ENCODE measurements around the gene SESN1.

SESN1 gene

DNA sequence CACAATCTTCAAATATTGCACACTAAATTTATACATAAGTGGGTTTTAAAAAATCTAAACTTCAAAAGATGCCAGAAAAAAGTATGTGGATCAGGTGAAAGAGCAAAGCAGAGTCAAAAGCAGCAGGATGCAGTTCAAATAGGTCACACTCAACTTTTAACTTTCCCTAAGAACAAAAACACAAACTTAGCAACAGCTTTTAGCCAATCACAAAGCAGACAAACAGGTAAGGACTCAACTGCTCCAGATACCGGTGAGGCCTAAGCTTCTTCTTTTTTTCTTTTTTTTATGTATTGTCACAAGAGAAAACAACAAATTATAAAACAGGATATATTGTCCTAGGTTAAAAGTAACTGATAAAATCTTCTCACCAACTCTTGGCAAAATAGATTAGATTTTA, 74.7 kb downstream of the SESN1 start:
- TF ChIP-seq, protein P1, sequence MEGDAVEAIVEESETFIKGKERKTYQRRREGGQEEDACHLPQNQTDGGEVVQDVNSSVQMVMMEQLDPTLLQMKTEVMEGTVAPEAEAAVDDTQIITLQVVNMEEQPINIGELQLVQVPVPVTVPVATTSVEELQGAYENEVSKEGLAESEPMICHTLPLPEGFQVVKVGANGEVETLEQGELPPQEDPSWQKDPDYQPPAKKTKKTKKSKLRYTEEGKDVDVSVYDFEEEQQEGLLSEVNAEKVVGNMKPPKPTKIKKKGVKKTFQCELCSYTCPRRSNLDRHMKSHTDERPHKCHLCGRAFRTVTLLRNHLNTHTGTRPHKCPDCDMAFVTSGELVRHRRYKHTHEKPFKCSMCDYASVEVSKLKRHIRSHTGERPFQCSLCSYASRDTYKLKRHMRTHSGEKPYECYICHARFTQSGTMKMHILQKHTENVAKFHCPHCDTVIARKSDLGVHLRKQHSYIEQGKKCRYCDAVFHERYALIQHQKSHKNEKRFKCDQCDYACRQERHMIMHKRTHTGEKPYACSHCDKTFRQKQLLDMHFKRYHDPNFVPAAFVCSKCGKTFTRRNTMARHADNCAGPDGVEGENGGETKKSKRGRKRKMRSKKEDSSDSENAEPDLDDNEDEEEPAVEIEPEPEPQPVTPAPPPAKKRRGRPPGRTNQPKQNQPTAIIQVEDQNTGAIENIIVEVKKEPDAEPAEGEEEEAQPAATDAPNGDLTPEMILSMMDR (IDR thresholded peaks at IDR 0.05; ENCODE audit: borderline replicate concordance, extremely low read depth, low read length, poor library complexity, severe bottlenecking) = no peak
- no peak for TF ChIP-seq EZH2 (IDR thresholded peaks at IDR 0.05; ENCODE audit: borderline replicate concordance, low read depth, low read length, severe bottlenecking)
- no peak for DNase-seq
- H3K79me2 ChIP-seq (ENCODE audit: insufficient read depth, low read length) = no peaks in the 10 kb centered on the region
- no peak overlapping the region for H2AFZ ChIP-seq (ENCODE audit: low read depth, low read length)
- no peaks in the 10 kb centered on the region for H4K20me1 ChIP-seq (ENCODE audit: insufficient read depth, low read length)
- no peak overlapping the region for H3K4me2 ChIP-seq (ENCODE audit: insufficient read depth, low read length)
- no peaks in the 10 kb centered on the region for H3K27me3 ChIP-seq (ENCODE audit: insufficient read depth, low read length, poor library complexity)
- H3K36me3 ChIP-seq (ENCODE audit: insufficient read depth, low read length) = no peaks in the 10 kb centered on the region
- no peaks in the 10 kb centered on the region for H3K9me3 ChIP-seq (ENCODE audit: insufficient read depth, low read length, severe bottlenecking)
- H3K9ac ChIP-seq (ENCODE audit: low read depth, low read length) = no peak overlapping the region
- H3K4me1 ChIP-seq (ENCODE audit: insufficient read depth, low read length) = no peaks in the 10 kb centered on the region
- ATAC-seq (ENCODE audit: insufficient read depth, low read depth) = no peak
- no peak overlapping the region for H3K27ac ChIP-seq (ENCODE audit: low read length)
- no peak overlapping the region for H3K4me3 ChIP-seq (ENCODE audit: low read depth in 1 of 2, low read length in 2 of 2)

- no peak overlapping the region for H3K27ac ChIP-seq (ENCODE audit: low read length)
- H4K20me1 ChIP-seq (ENCODE audit: insufficient read depth, low read length) = no peaks in the 10 kb centered on the region
- no peak overlapping the region for H3K4me2 ChIP-seq (ENCODE audit: insufficient read depth, low read length)
- no peaks in the 10 kb centered on the region for H3K36me3 ChIP-seq (ENCODE audit: insufficient read depth, low read length)
- no peak overlapping the region for H3K9ac ChIP-seq (ENCODE audit: low read depth, low read length)
- no peaks in the 10 kb centered on the region for H3K79me2 ChIP-seq (ENCODE audit: insufficient read depth, low read length)
- H3K27me3 ChIP-seq (ENCODE audit: insufficient read depth, low read length, poor library complexity) = no peaks in the 10 kb centered on the region
- TF ChIP-seq EZH2 (IDR thresholded peaks at IDR 0.05; ENCODE audit: borderline replicate concordance, low read depth, low read length, severe bottlenecking) = no peak
- TF ChIP-seq, protein P1 (IDR thresholded peaks at IDR 0.05; ENCODE audit: borderline replicate concordance, extremely low read depth, low read length, poor library complexity, severe bottlenecking) = no peak
- H3K4me3 ChIP-seq (ENCODE audit: low read depth in 1 of 2, low read length in 2 of 2) = no peak overlapping the region
- no peak for ATAC-seq (ENCODE audit: insufficient read depth, low read depth)
- DNase-seq = no peak
- no peak overlapping the region for H2AFZ ChIP-seq (ENCODE audit: low read depth, low read length)
- peaks cover 7% of the 10 kb centered on the region for H3K4me1 ChIP-seq (ENCODE audit: insufficient read depth, low read length)
- no peaks in the 10 kb centered on the region for H3K9me3 ChIP-seq (ENCODE audit: insufficient read depth, low read length, severe bottlenecking)
These were observed 79.5 kb downstream of the SESN1 start for GRCh38 chr6:109015176-109015575.

DNA sequence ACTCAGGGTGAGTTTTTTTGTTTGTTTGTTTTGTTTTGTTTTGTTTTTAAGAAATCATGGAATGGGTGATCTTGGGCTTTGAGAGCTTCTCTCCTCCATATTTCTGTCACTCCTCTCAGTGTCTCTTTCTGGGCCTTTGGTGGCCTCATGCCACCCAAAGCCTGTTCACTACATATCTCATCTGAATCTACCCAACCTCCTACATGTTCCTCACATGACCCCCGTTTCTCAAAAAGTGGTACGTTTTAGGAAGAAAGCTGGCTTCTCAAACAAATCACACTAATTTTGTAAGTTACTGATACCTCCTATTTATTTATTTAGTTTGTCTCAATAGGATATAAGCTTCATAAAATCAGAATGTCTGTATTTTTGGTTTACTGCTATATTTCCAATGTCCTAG, 80.0 kb downstream of the SESN1 start:
- no peaks in the 10 kb centered on the region for H4K20me1 ChIP-seq (ENCODE audit: insufficient read depth, low read length)
- ATAC-seq (ENCODE audit: insufficient read depth, low read depth) (no peak), DNase-seq (no peak)
- H3K4me3 ChIP-seq (ENCODE audit: low read depth in 1 of 2, low read length in 2 of 2) = no peak overlapping the region
- no peak overlapping the region for H3K9ac ChIP-seq (ENCODE audit: low read depth, low read length)
- no peaks in the 10 kb centered on the region for H3K9me3 ChIP-seq (ENCODE audit: insufficient read depth, low read length, severe bottlenecking)
- no peaks in the 10 kb centered on the region for H3K79me2 ChIP-seq (ENCODE audit: insufficient read depth, low read length)
- peaks cover 12% of the 10 kb centered on the region for H3K4me1 ChIP-seq (ENCODE audit: insufficient read depth, low read length)
- H3K27me3 ChIP-seq (ENCODE audit: insufficient read depth, low read length, poor library complexity) = no peaks in the 10 kb centered on the region
- no peak overlapping the region for H3K4me2 ChIP-seq (ENCODE audit: insufficient read depth, low read length)
- H3K27ac ChIP-seq (ENCODE audit: low read length) = no peak overlapping the region
- H3K36me3 ChIP-seq (ENCODE audit: insufficient read depth, low read length) = no peaks in the 10 kb centered on the region
- TF ChIP-seq EZH2 (IDR thresholded peaks at IDR 0.05; ENCODE audit: borderline replicate concordance, low read depth, low read length, severe bottlenecking) = no peak
- no peak overlapping the region for H2AFZ ChIP-seq (ENCODE audit: low read depth, low read length)

- no peaks in the 10 kb centered on the region for H3K9me3 ChIP-seq (ENCODE audit: insufficient read depth, low read length, severe bottlenecking)
- DNase-seq (no peak), ATAC-seq (ENCODE audit: insufficient read depth, low read depth) (no peak)
- no peaks in the 10 kb centered on the region for H3K36me3 ChIP-seq (ENCODE audit: insufficient read depth, low read length)
- no peaks in the 10 kb centered on the region for H3K27me3 ChIP-seq (ENCODE audit: insufficient read depth, low read length, poor library complexity)
- H3K4me3 ChIP-seq (ENCODE audit: low read depth in 1 of 2, low read length in 2 of 2) = no peak overlapping the region
- no peak overlapping the region for H3K27ac ChIP-seq (ENCODE audit: low read length)
- no peak overlapping the region for H3K4me2 ChIP-seq (ENCODE audit: insufficient read depth, low read length)
- no peak overlapping the region for H2AFZ ChIP-seq (ENCODE audit: low read depth, low read length)
- TF ChIP-seq EZH2 (IDR thresholded peaks at IDR 0.05; ENCODE audit: borderline replicate concordance, low read depth, low read length, severe bottlenecking) = no peak
- TF ChIP-seq, protein P1 (IDR thresholded peaks at IDR 0.05; ENCODE audit: borderline replicate concordance, extremely low read depth, low read length, poor library complexity, severe bottlenecking) = no peak
- H3K9ac ChIP-seq (ENCODE audit: low read depth, low read length) = no peak overlapping the region
- no peaks in the 10 kb centered on the region for H3K79me2 ChIP-seq (ENCODE audit: insufficient read depth, low read length)
- H3K4me1 ChIP-seq (ENCODE audit: insufficient read depth, low read length) = peaks cover 15% of the 10 kb centered on the region
- H4K20me1 ChIP-seq (ENCODE audit: insufficient read depth, low read length) = no peaks in the 10 kb centered on the region
These were observed 80.9 kb downstream of the SESN1 start for GRCh38 chr6:109013656-109014305.

Data from DND-41 (cell line).